DMS53 treated with DMSO at 0.1 percent for 48 hours (cell line): ENCODE data around the gene WNK2.
"Not testable (repeated sequence)": the region's sequence is repeated elsewhere in the genome, so short reads cannot be mapped to it uniquely, and the experiment has no call there.

Source experiments
- DNase-seq: peaks from one replicate; lab custom pipeline; 2025; ENCODE audit not compliant: unreplicated experiment; lab: John Stamatoyannopoulos, UW

Gene WNK2

GRCh38 chr9:93325307-93326035, 141.5 kb downstream of the WNK2 start:
- no peak for DNase-seq

GRCh38 chr9:93326056-93326455, 142.1 kb downstream of the WNK2 start:
- no peak for DNase-seq

- DNase-seq, result no peak
Observed at GRCh38 chr9:93326654-93327053, 142.7 kb downstream of the WNK2 start.

- DNase-seq, result no peak
Observed at GRCh38 chr9:93329629-93330280, 145.8 kb downstream of the WNK2 start.

- no peak for DNase-seq
Observed at GRCh38 chr9:93332317-93332716, 148.4 kb downstream of the WNK2 start.

- DNase-seq, result no peak
Observed at GRCh38 chr9:93336720-93337119, 152.8 kb downstream of the WNK2 start.

GRCh38 chr9:93338196-93338595, 154.3 kb downstream of the WNK2 start:
- not testable (repeated sequence) for DNase-seq

GRCh38 chr9:93340091-93340490, 156.2 kb downstream of the WNK2 start:
- DNase-seq, result no peak

GRCh38 chr9:93341820-93342219, 157.9 kb downstream of the WNK2 start:
- DNase-seq, result not testable (repeated sequence)

- not testable (repeated sequence) for DNase-seq
Observed at GRCh38 chr9:93342428-93342827, 158.5 kb downstream of the WNK2 start.

- no peak for DNase-seq
Observed at GRCh38 chr9:93343663-93344062, 159.7 kb downstream of the WNK2 start.

- no peak for DNase-seq
Observed at GRCh38 chr9:93345643-93346230, 161.8 kb downstream of the WNK2 start.

- no peak for DNase-seq
Observed at GRCh38 chr9:93346231-93347112, 162.5 kb downstream of the WNK2 start.

GRCh38 chr9:93347371-93347975, 163.5 kb downstream of the WNK2 start:
- DNase-seq, result not testable (repeated sequence)

- not testable (repeated sequence) for DNase-seq
Observed at GRCh38 chr9:93353413-93354310, 169.7 kb downstream of the WNK2 start.

- DNase-seq, result no peak
Observed at GRCh38 chr9:93354451-93354850, 170.5 kb downstream of the WNK2 start.

GRCh38 chr9:93355827-93356226, 171.9 kb downstream of the WNK2 start:
- DNase-seq, result no peak

GRCh38 chr9:93357649-93358048, 173.7 kb downstream of the WNK2 start:
- DNase-seq, result no peak

GRCh38 chr9:93359907-93360306, 176.0 kb downstream of the WNK2 start:
- not testable (repeated sequence) for DNase-seq

- no peak for DNase-seq
Observed at GRCh38 chr9:93361995-93362394, 178.1 kb downstream of the WNK2 start.
